Measurements from ENCODE around the gene TTC1. TPM values are rescaled to one million over a fixed set of nuclear protein-coding genes. Genes with fewer than 3 reads are reported as not detected.

Gene TTC1
- total and polyA plus RNA-seq, 2 of the 8 experiments (the other 6 are each of a cell fraction or from before 2014, with no cell fraction given) = 25.1 to 63.9 TPM

DNA sequence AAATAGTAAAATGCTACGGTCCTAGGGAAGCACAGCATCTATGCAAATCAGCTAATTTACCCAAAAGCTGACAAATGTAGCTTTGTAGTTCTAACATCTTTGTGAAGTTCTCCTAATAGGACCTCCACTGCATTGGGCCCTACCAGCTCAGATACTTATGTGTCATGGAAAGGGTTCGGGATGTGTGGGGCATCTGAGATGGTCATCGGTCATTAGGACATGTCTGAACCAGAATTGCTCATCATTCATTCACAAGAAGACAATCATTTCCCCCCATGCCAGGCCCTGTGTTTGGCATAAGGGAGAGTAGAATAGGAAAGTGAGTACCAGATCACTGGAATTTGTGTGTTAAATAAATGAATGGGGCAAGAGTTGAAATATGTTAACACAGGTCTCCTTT lies 74.6 kb downstream of the TTC1 start (continued):
- TF ChIP-seq CHD7 (IDR thresholded peaks at IDR 0.05; ENCODE audit: insufficient replicate concordance, low read length) (no peak), SAP30 (IDR thresholded peaks at IDR 0.05; ENCODE audit: insufficient read depth, insufficient replicate concordance, low read length) (no peak), SIRT6 (IDR thresholded peaks at IDR 0.05; ENCODE audit: low read length) (no peak), NANOG (IDR thresholded peaks at IDR 0.05; ENCODE audit: insufficient read depth, low read depth, low read length, poor library complexity, severe bottlenecking) (no peak), POU5F1 (IDR thresholded peaks at IDR 0.05; ENCODE audit: low read depth, low read length) (no peak), TAF1 (IDR thresholded peaks at IDR 0.05; ENCODE audit: low read depth, low read length) (no peak), YY1 (IDR thresholded peaks at IDR 0.05; ENCODE audit: low read depth, low read length) (no peak), KDM1A (IDR thresholded peaks at IDR 0.05; ENCODE audit: borderline replicate concordance, low read length) (no peak), EGR1 (IDR thresholded peaks at IDR 0.05; ENCODE audit: borderline replicate concordance, low read depth, low read length) (no peak), CEBPB (IDR thresholded peaks at IDR 0.05; ENCODE audit: low read depth, low read length) (no peak)

All from H1 (cell line).